Ovary (tissue), 9 donors: ENCODE results near the gene GP1BB. TPM values are rescaled to one million over a fixed set of nuclear protein-coding genes. Genes with fewer than 3 reads are reported as not detected.

Source experiments
- DNase-seq, 5 donors: peaks; one replicate each; pipeline ENCODE4 v3.0.0-alpha.2; 2019 to 2020
- H3K27ac ChIP-seq, 2 donors: fragments of 200-600 bp; one replicate each; pipeline versions ENCODE4 v1.5.1 to v1.8.0; 2019 to 2022
- H3K27me3 ChIP-seq: fragments of 200-600 bp; one replicate; pipeline ENCODE4 v1.8.0; 2022
- H3K36me3 ChIP-seq: fragments of 200-600 bp; sonication (generic); one replicate; pipeline ENCODE4 v1.5.1; 2019
- H3K4me1 ChIP-seq: one replicate; pipeline ENCODE4 v1.8.1; 2013; ENCODE audit warnings: mild to moderate bottlenecking, moderate library complexity; ENCODE audit not compliant: insufficient read depth
- H3K4me3 ChIP-seq: fragments of 200-600 bp; sonication (generic); one replicate; pipeline ENCODE4 v1.5.1; 2017
- H3K9me3 ChIP-seq, 2 donors: fragments of 200-600 bp in 1 of 2; sonication (generic) in 1 of 2; one replicate each; pipeline versions ENCODE4 v1.5.1 to v1.8.1; 2013 to 2019; ENCODE audit warnings: mild to moderate bottlenecking in 1 of 2, moderate library complexity in 1 of 2
- CTCF ChIP-seq, 3 donors: fragments of 450-650 bp in 2 of 3; fragments of 200-600 bp in 1 of 3; IDR thresholded peaks; one replicate each; pipeline versions ENCODE4 v1.5.1 to v1.8.0; 2016 to 2022; ENCODE audit warnings: antibody characterized with exemption in 3 of 3, mild to moderate bottlenecking in 1 of 3
- EP300 ChIP-seq: sonication (generic); formaldehyde crosslinking; IDR thresholded peaks from one replicate; pipeline ENCODE4 v1.6.1; 2017; ENCODE audit warnings: antibody characterized with exemption
- POLR2A ChIP-seq: fragments of 450-650 bp; IDR thresholded peaks from one replicate; pipeline ENCODE4 v1.6.1; 2017; ENCODE audit warnings: antibody characterized with exemption, mild to moderate bottlenecking, moderate library complexity
- WGBS, 3 donors: extraction: QIAGEN DNeasy Blood & Tissue Kit in 1 of 3; methylation state at CpG; one replicate each; pipeline versions ENCODE4 v1.1.5 to v1.1.7; 2013 to 2017; 5-methylcytosine and 5-hydroxymethylcytosine counted together
- intact Hi-C, 4 donors: fragments of 100-400 bp; cut with DNase I; formaldehyde crosslinking; loops; one replicate each; pipeline versions ENCODE4 v1.11.0 to v1.15.1; 2022 to 2023
- polyA plus RNA-seq, 2 donors: library from polyadenylated mRNA; stranded (reverse); fragments of 200-250 nt in 1 of 2; fragments of 350-450 nt in 1 of 2; fragmentation: Illumina TruSeq in 1 of 2; extraction: RNeasy Lipid Tissue Mini Kit (QIAGEN cat#74804) in 1 of 2; gene quantifications; one replicate each; pipeline ENCODE4 v1.2.3, GENCODE V29; 2013 to 2014
- total RNA-seq, 7 donors: library from RNA; depleted of rRNA in 2 of 7; stranded (reverse); fragments of >200 nt in 2 of 7; fragmentation: NEBNext Ultra II Directional in 3 of 7; extraction: Animal tissue kit (Norgen Biotek cat#: 25700) in 3 of 7; gene quantifications; one replicate each; pipeline versions ENCODE4 v1.1.0 to v1.2.4, GENCODE V29; 2016 to 2023
- donor health status: DM: no; HTN: no; CAD: no; lungs with moderate emphysema.
- donor health status: DM: no; HTN: no; CAD: no.
- donor health status: Bipolar disorder and iron deficiency.
- donor health status: DM: yes; HTN: yes; CAD: no.
- donor health status: DM: no; HTN: no; CAD: no.
- donor health status: DM: yes; HTN: yes; CAD: no.

Gene GP1BB
- total and polyA plus RNA-seq, 9 donors: 0.71 to 21.5 (median 7.7) TPM; not detected in 1

GRCh38 chr22:19753090-19753842 lies 29.9 kb downstream of the GP1BB start:
- WGBS, 3 donors: 82 to 84% (median 83%) methylated on average over 10 of the region's 10 CpGs
- no peak overlapping the region for H3K27ac ChIP-seq
- H3K4me3 ChIP-seq: no peak overlapping the region
- DNase-seq: no peak
- H3K4me1 ChIP-seq: no peaks in the 10 kb centered on the region
- no peaks in the 10 kb centered on the region for H3K36me3 ChIP-seq
- intact Hi-C loops: no loop called here
- no peak for TF ChIP-seq EP300
- no peak for TF ChIP-seq POLR2A
- no peak for TF ChIP-seq CTCF (IDR thresholded peaks at IDR 0.05)
- H3K27me3 ChIP-seq: peaks cover 4% of the 10 kb centered on the region
- no peaks in the 10 kb centered on the region for H3K9me3 ChIP-seq

- TF ChIP-seq POLR2A: no peak
- TF ChIP-seq CTCF (IDR thresholded peaks at IDR 0.05): no peak
- TF ChIP-seq EP300: no peak
- no peaks in the 10 kb centered on the region for H3K36me3 ChIP-seq
- H3K9me3 ChIP-seq: no peaks in the 10 kb centered on the region
- H3K27ac ChIP-seq: no peak overlapping the region
- DNase-seq: no peak
- WGBS, 3 donors: 63 to 71% (median 64%) methylated on average over 14 of the region's 14 CpGs
- no peak overlapping the region for H3K4me3 ChIP-seq
- H3K4me1 ChIP-seq: no peaks in the 10 kb centered on the region
- H3K27me3 ChIP-seq: peaks cover 8% of the 10 kb centered on the region
- intact Hi-C loops: no loop called here
Measured at GRCh38 chr22:19753996-19754700, 30.8 kb downstream of the GP1BB start.

- Histone ChIP-seq H3K27me3 (peaks cover 8% of the 10 kb centered on the region), H3K4me1 (no peaks in the 10 kb centered on the region), H3K27ac (no peak overlapping the region), H3K4me3 (no peak overlapping the region), H3K9me3 (no peaks in the 10 kb centered on the region), H3K36me3 (no peaks in the 10 kb centered on the region)
- DNase-seq: no peak
- intact Hi-C loops: no loop called here
- 13 to 23% (median 16%) methylated on average over 13 to 14 of the region's 14 CpGs for WGBS, 3 donors
- TF ChIP-seq CTCF (IDR thresholded peaks at IDR 0.05) (no peak), EP300 (no peak), POLR2A (no peak)
Measured at GRCh38 chr22:19754701-19755144, 31.4 kb downstream of the GP1BB start.

- no peaks in the 10 kb centered on the region for H3K4me1 ChIP-seq
- H3K27me3 ChIP-seq: peaks cover 8% of the 10 kb centered on the region
- H3K27ac ChIP-seq: no peak overlapping the region
- no peaks in the 10 kb centered on the region for H3K9me3 ChIP-seq
- 0 to 1% (median 1%) methylated on average over 41 to 59 of the region's 59 CpGs for WGBS, 3 donors
- no peaks in the 10 kb centered on the region for H3K36me3 ChIP-seq
- TF ChIP-seq POLR2A (no peak), CTCF (IDR thresholded peaks at IDR 0.05) (no peak), EP300 (no peak)
- intact Hi-C loops: no loop called here
- H3K4me3 ChIP-seq: no peak overlapping the region
- no peak for DNase-seq
Measured at GRCh38 chr22:19755145-19755710, 31.9 kb downstream of the GP1BB start.
